Neural cell (in vitro differentiated cells): ENCODE measurements around the gene STPG2. TPM values are rescaled to one million over a fixed set of nuclear protein-coding genes. Genes with fewer than 3 reads are reported as not detected.

ENCODE experiments used
- H2AFZ ChIP-seq: fragments of 200-600, 300-800 bp; sonication (generic), shearing (Covaris generic); 2 replicates; pipeline ENCODE4 v1.6.0; 2014; ENCODE audit warnings: low read depth, mild to moderate bottlenecking, antibody characterized with exemption, low read length, moderate library complexity
- H3F3A ChIP-seq: fragments of 200-600 bp; shearing (Covaris generic); 2 replicates; pipeline ENCODE4 v1.6.1; 2016; ENCODE audit warnings: mild to moderate bottlenecking, moderate library complexity, mixed read lengths, antibody characterized with exemption, low read length; ENCODE audit not compliant: insufficient read depth, poor library complexity, severe bottlenecking
- H3K27ac ChIP-seq: fragments of 200-600, 300-800 bp; sonication (generic), shearing (Covaris generic); 2 replicates; pipeline ENCODE4 v1.5.1; 2014; ENCODE audit warnings: mild to moderate bottlenecking, low read length, moderate library complexity
- H3K27me3 ChIP-seq: fragments of 300-800, 200-600 bp; sonication (generic), shearing (Covaris generic); 2 replicates; pipeline ENCODE4 v1.6.0; 2014; ENCODE audit warnings: mild to moderate bottlenecking, low read depth, low read length, moderate library complexity; ENCODE audit not compliant: insufficient read depth
- H3K36me3 ChIP-seq: fragments of 300-800, 200-600 bp; sonication (generic), shearing (Covaris generic); 2 replicates; pipeline ENCODE4 v1.5.1; 2014; ENCODE audit warnings: mild to moderate bottlenecking, antibody characterized with exemption, low read length, moderate library complexity; ENCODE audit not compliant: insufficient read depth
- H3K4me2 ChIP-seq: fragments of 300-800, 200-600 bp; sonication (generic), shearing (Covaris generic); 2 replicates; pipeline ENCODE4 v1.6.0; 2014; ENCODE audit warnings: mild to moderate bottlenecking, low read length
- H3K4me3 ChIP-seq: fragments of 300-800, 200-600 bp; sonication (generic), shearing (Covaris generic); 2 replicates; pipeline ENCODE4 v1.5.1; 2014; ENCODE audit warnings: mild to moderate bottlenecking, low read length, moderate library complexity
- H3K79me2 ChIP-seq: fragments of 200-600 bp; shearing (Covaris generic); replicated peaks from 2 replicates; pipeline ENCODE4 v1.6.0; 2014; ENCODE audit warnings: mild to moderate bottlenecking, low read length, moderate library complexity; ENCODE audit not compliant: insufficient read depth
- H3K9ac ChIP-seq: fragments of 300-800, 200-600 bp; sonication (generic), shearing (Covaris generic); 2 replicates; pipeline ENCODE4 v1.6.1; 2016; ENCODE audit warnings: mild to moderate bottlenecking, low read length, mixed read lengths
- H3K9me2 ChIP-seq: fragments of 200-600 bp; shearing (Covaris generic); 2 replicates; pipeline ENCODE4 v1.6.1; 2016; ENCODE audit warnings: mild to moderate bottlenecking, low read length, mixed read lengths; ENCODE audit not compliant: insufficient read depth
- H3K9me3 ChIP-seq: fragments of 200-600, 300-800 bp; sonication (generic), shearing (Covaris generic); 2 replicates; pipeline ENCODE4 v1.6.1; 2016; ENCODE audit warnings: mild to moderate bottlenecking, mixed run types, low read length, moderate library complexity, mixed read lengths
- H4K20me1 ChIP-seq: fragments of 200-600 bp; shearing (Covaris generic); 2 replicates; pipeline ENCODE4 v1.6.1; 2016; ENCODE audit warnings: mild to moderate bottlenecking, mixed run types; ENCODE audit not compliant: insufficient read depth
- EP300 ChIP-seq: fragments of 450-650 bp; conservative IDR thresholded peaks from 2 replicates; pipeline ENCODE4 v1.6.1; 2014; ENCODE audit warnings: antibody characterized with exemption, mild to moderate bottlenecking, moderate library complexity; ENCODE audit not compliant: poor library complexity, severe bottlenecking
- EZH2 ChIP-seq: fragments of 200-600, 300-800 bp; shearing (Covaris generic), sonication (generic); IDR thresholded peaks from 2 replicates; pipeline ENCODE4 v1.6.1; 2014; ENCODE audit warnings: antibody characterized with exemption, low read length, borderline replicate concordance, mild to moderate bottlenecking; ENCODE audit not compliant: insufficient read depth, poor library complexity, severe bottlenecking
- MXI1 ChIP-seq: fragments of 450-650 bp; conservative IDR thresholded peaks from 2 replicates; pipeline ENCODE4 v1.6.1; 2014; ENCODE audit warnings: antibody characterized with exemption, mild to moderate bottlenecking; ENCODE audit not compliant: poor library complexity, severe bottlenecking
- POLR2AphosphoS5 ChIP-seq: IDR thresholded peaks from 2 replicates; pipeline ENCODE4 v1.6.1; 2012
- RAD21 ChIP-seq: fragments of 450-650 bp; conservative IDR thresholded peaks from 2 replicates; pipeline ENCODE4 v1.6.1; 2014; ENCODE audit warnings: antibody characterized with exemption, mild to moderate bottlenecking, moderate library complexity
- SMC3 ChIP-seq: fragments of 450-650 bp; conservative IDR thresholded peaks from 2 replicates; pipeline ENCODE4 v1.6.1; 2014; ENCODE audit warnings: antibody characterized with exemption, mild to moderate bottlenecking, moderate library complexity; ENCODE audit not compliant: poor library complexity
- TAF1 ChIP-seq: IDR thresholded peaks from 2 replicates; pipeline ENCODE4 v1.6.1; 2012; ENCODE audit warnings: low read depth
- polyA plus RNA-seq: library from polyadenylated mRNA; depleted of rRNA; stranded (reverse); fragments of >200 nt; gene quantifications from 2 replicates; pipeline ENCODE4 v1.2.3, GENCODE V29; 2014
- TF ChIP-seq, protein P1 (sequence below): IDR thresholded peaks from 2 replicates; pipeline ENCODE4 v1.6.1; 2012; ENCODE audit warnings: borderline replicate concordance
- TF ChIP-seq, protein P2 (sequence below): fragments of 450-650 bp; IDR thresholded peaks from 2 replicates; pipeline ENCODE4 v1.5.1; 2014; ENCODE audit warnings: antibody characterized with exemption, mild to moderate bottlenecking, moderate library complexity; ENCODE audit not compliant: poor library complexity, severe bottlenecking

STPG2 gene
- polyA plus RNA-seq, 1 donor from 2014 or later: not detected

DNA sequence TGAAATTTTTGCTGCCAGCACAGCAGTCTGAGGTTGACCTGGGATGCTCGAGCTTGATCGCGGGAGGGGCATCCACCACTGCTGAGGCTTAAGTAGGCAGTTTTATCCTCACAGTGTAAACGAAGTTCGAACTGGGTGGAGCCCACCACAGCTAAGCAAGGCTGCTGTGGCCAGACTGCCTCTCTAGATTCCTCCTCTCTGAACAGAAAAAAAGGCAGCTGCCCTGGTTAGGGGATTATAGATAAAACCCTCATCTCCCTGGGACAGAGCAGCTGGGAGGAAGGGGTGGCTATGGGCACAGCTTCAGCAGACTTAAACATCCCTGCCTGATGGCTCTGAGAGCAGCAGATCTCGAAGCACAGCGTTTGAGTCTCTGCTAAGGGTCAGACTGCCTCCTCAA is 314.6 kb downstream of the STPG2 start:
- no peak overlapping the region for H3K4me3 ChIP-seq
- no peaks in the 10 kb centered on the region for H3K9me3 ChIP-seq
- no peaks in the 10 kb centered on the region for H3K9me2 ChIP-seq
- H3F3A ChIP-seq: no peaks in the 10 kb centered on the region
- no peaks in the 10 kb centered on the region for H3K79me2 ChIP-seq
- no peaks in the 10 kb centered on the region for H4K20me1 ChIP-seq
- no peaks in the 10 kb centered on the region for H3K36me3 ChIP-seq
- no peaks in the 10 kb centered on the region for H3K27me3 ChIP-seq
- no peak overlapping the region for H2AFZ ChIP-seq
- H3K4me2 ChIP-seq: no peak overlapping the region
- H3K9ac ChIP-seq: no peak overlapping the region
- no peak for TF ChIP-seq RAD21
- TF ChIP-seq POLR2AphosphoS5: no peak
- TF ChIP-seq EP300: no peak
- TF ChIP-seq TAF1: no peak
- no peak overlapping the region for H3K27ac ChIP-seq

DNA sequence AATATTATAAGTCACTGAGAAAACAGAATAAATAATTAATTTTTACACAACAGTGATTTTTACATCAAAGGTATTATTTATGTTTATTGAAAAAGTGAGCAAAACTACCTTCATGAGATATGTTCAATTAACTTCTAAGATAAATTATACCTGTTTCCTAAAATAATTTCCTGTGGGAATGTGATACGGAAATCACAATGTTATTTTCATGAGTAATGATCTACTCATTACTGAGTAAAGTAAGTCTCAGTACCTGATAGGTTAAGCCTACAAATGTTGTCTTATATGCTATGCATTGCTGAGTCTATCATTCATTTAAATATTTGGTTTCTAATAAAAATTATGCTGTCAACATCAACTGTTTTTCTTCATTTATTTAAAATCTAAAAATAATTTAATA is 324.0 kb downstream of the STPG2 start:
- H3K9me3 ChIP-seq: no peaks in the 10 kb centered on the region

More for the DNA sequence above, 324.0 kb downstream of the STPG2 start:
- H3F3A ChIP-seq: no peaks in the 10 kb centered on the region
- no peak overlapping the region for H2AFZ ChIP-seq
- H3K27ac ChIP-seq: no peak overlapping the region
- H4K20me1 ChIP-seq: no peaks in the 10 kb centered on the region
- H3K9ac ChIP-seq: no peak overlapping the region
- H3K4me2 ChIP-seq: no peak overlapping the region
- H3K9me2 ChIP-seq: no peaks in the 10 kb centered on the region
- H3K4me3 ChIP-seq: no peak overlapping the region
- no peaks in the 10 kb centered on the region for H3K27me3 ChIP-seq
- no peaks in the 10 kb centered on the region for H3K79me2 ChIP-seq
- TF ChIP-seq MXI1 (no peak), TAF1 (no peak), EZH2 (no peak), POLR2AphosphoS5 (no peak), SMC3 (no peak), RAD21 (no peak), EP300 (no peak)
- TF ChIP-seq, protein P1, sequence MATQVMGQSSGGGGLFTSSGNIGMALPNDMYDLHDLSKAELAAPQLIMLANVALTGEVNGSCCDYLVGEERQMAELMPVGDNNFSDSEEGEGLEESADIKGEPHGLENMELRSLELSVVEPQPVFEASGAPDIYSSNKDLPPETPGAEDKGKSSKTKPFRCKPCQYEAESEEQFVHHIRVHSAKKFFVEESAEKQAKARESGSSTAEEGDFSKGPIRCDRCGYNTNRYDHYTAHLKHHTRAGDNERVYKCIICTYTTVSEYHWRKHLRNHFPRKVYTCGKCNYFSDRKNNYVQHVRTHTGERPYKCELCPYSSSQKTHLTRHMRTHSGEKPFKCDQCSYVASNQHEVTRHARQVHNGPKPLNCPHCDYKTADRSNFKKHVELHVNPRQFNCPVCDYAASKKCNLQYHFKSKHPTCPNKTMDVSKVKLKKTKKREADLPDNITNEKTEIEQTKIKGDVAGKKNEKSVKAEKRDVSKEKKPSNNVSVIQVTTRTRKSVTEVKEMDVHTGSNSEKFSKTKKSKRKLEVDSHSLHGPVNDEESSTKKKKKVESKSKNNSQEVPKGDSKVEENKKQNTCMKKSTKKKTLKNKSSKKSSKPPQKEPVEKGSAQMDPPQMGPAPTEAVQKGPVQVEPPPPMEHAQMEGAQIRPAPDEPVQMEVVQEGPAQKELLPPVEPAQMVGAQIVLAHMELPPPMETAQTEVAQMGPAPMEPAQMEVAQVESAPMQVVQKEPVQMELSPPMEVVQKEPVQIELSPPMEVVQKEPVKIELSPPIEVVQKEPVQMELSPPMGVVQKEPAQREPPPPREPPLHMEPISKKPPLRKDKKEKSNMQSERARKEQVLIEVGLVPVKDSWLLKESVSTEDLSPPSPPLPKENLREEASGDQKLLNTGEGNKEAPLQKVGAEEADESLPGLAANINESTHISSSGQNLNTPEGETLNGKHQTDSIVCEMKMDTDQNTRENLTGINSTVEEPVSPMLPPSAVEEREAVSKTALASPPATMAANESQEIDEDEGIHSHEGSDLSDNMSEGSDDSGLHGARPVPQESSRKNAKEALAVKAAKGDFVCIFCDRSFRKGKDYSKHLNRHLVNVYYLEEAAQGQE: no peak
- TF ChIP-seq, protein P2, sequence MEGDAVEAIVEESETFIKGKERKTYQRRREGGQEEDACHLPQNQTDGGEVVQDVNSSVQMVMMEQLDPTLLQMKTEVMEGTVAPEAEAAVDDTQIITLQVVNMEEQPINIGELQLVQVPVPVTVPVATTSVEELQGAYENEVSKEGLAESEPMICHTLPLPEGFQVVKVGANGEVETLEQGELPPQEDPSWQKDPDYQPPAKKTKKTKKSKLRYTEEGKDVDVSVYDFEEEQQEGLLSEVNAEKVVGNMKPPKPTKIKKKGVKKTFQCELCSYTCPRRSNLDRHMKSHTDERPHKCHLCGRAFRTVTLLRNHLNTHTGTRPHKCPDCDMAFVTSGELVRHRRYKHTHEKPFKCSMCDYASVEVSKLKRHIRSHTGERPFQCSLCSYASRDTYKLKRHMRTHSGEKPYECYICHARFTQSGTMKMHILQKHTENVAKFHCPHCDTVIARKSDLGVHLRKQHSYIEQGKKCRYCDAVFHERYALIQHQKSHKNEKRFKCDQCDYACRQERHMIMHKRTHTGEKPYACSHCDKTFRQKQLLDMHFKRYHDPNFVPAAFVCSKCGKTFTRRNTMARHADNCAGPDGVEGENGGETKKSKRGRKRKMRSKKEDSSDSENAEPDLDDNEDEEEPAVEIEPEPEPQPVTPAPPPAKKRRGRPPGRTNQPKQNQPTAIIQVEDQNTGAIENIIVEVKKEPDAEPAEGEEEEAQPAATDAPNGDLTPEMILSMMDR: no peak
- no peaks in the 10 kb centered on the region for H3K36me3 ChIP-seq
